HCT116 (cell line): ENCODE results near the gene CCDC91. TPM values are rescaled to one million over a fixed set of nuclear protein-coding genes. Genes with fewer than 3 reads are reported as not detected.

ENCODE experiments used
- ATAC-seq: fragments of 200-7000 bp; cut with Tn5 transposase; 2 replicates; pipeline ENCODE4 v1.9.1; 2020; ENCODE audit warnings: mild to moderate bottlenecking, moderate library complexity
- BruUV-seq: library from RNA; stranded (reverse); fragments of 400-500 nt; replicated peaks from 2 replicates; lab custom pipeline; 2021; lab: Mats Ljungman, UMichigan
- CTCF ChIA-PET: fragments of 300-600 bp; sonication (Branson Sonifier 250); formaldehyde crosslinking; loops from one replicate; lab custom pipeline; 2021; ENCODE audit warnings: antibody characterized with exemption; lab: Charles Lee
- POLR2A ChIA-PET: fragments of 300-600, 350-600 bp; sonication (Branson Sonifier 250); formaldehyde crosslinking; loops from one replicate; lab custom pipeline; 2021; ENCODE audit warnings: antibody characterized with exemption; lab: Charles Lee
- RAD21 ChIA-PET, 2 experiments: fragments of 300-600 bp; sonication (Branson Sonifier 250); formaldehyde crosslinking; loops; one replicate each; lab custom pipeline; 2023; ENCODE audit warnings: low total read pairs in 2 of 2; ENCODE audit not compliant: uncharacterized antibody in 2 of 2, unreplicated experiment in 2 of 2, low non-redundant PET in 1 of 2; lab: Charles Lee
- DNase-seq: peaks from one replicate; pipeline ENCODE4 v3.0.0-alpha.2; 2010; ENCODE audit warnings: low read depth, low spot score
- H2AFZ ChIP-seq: fragments of 200-600 bp; shearing (Covaris generic), sonication (generic); 2 replicates; pipeline ENCODE4 v1.6.1; 2017; ENCODE audit warnings: low read depth, mixed run types, mixed read lengths, antibody characterized with exemption, low read length; ENCODE audit not compliant: poor library complexity, severe bottlenecking
- H3K27ac ChIP-seq: 2 replicates; pipeline ENCODE4 v1.5.1; 2012; ENCODE audit warnings: low read depth, low read length
- H3K27me3 ChIP-seq: fragments of 200-600 bp; sonication (generic); 2 replicates; pipeline ENCODE4 v1.6.1; 2016; ENCODE audit warnings: mixed run types, low read length, mixed read lengths; ENCODE audit not compliant: insufficient read depth
- H3K36me3 ChIP-seq, 2 experiments: fragments of 200-500 bp in 1 of 2; fragments of 200-600 bp in 1 of 2; sonication (Bioruptor generic) in 1 of 2; sonication (generic) in 1 of 2; 2 replicates each; pipeline versions ENCODE4 v1.5.1 to v1.6.1; 2014 to 2016; ENCODE audit warnings: low read length in 2 of 2, inconsistent platforms in 1 of 2, mixed read lengths in 1 of 2, mixed run types in 1 of 2; ENCODE audit not compliant: insufficient read depth in 2 of 2, control insufficient read depth in 1 of 2
- H3K4me1 ChIP-seq, 2 experiments: fragments of 200-600 bp in 1 of 2; sonication (generic) in 1 of 2; 2 replicates each; pipeline versions ENCODE4 v1.5.1 to v1.6.1; 2012 to 2017; ENCODE audit warnings: low read length in 2 of 2, inconsistent platforms in 1 of 2, mild to moderate bottlenecking in 1 of 2, mixed read lengths in 1 of 2, mixed run types in 1 of 2, moderate library complexity in 1 of 2; ENCODE audit not compliant: insufficient read depth in 2 of 2, control insufficient read depth in 1 of 2
- H3K4me2 ChIP-seq: fragments of 200-600 bp; sonication (generic); 2 replicates; pipeline ENCODE4 v1.6.1; 2017; ENCODE audit warnings: mixed run types, low read length, mixed read lengths
- H3K4me3 ChIP-seq, 2 experiments: fragments of 200-600 bp in 1 of 2; sonication (generic) in 1 of 2; replicated peaks in 1 of 2; 2 replicates each; pipeline ENCODE4 v1.5.1; 2011 to 2016; ENCODE audit warnings: low read length in 2 of 2, control low read depth in 1 of 2, low read depth in 1 of 2, mild to moderate bottlenecking in 1 of 2, mixed read lengths in 1 of 2, mixed run types in 1 of 2
- H3K79me2 ChIP-seq: fragments of 200-600 bp; sonication (generic); 2 replicates; pipeline ENCODE4 v1.6.1; 2017; ENCODE audit warnings: mild to moderate bottlenecking, mixed run types, low read length, moderate library complexity, mixed read lengths; ENCODE audit not compliant: insufficient read depth
- H3K9ac ChIP-seq: fragments of 200-600 bp; sonication (generic); 2 replicates; pipeline ENCODE4 v1.6.1; 2016; ENCODE audit warnings: low read length, mixed read lengths
- H3K9me2 ChIP-seq: fragments of 200-600 bp; sonication (generic), shearing (Covaris generic); 2 replicates; pipeline ENCODE4 v1.6.1; 2017; ENCODE audit warnings: mixed run types, mild to moderate bottlenecking, moderate library complexity; ENCODE audit not compliant: insufficient read depth
- H3K9me3 ChIP-seq, 2 experiments: fragments of 200-500 bp in 1 of 2; fragments of 200-600 bp in 1 of 2; sonication (Bioruptor generic) in 1 of 2; sonication (generic) in 1 of 2; 2 replicates each; pipeline ENCODE4 v1.6.1; 2014 to 2017; ENCODE audit warnings: low read length in 2 of 2, mixed read lengths in 2 of 2, inconsistent platforms in 1 of 2, low read depth in 1 of 2, mild to moderate bottlenecking in 1 of 2, mixed run types in 1 of 2, moderate library complexity in 1 of 2; ENCODE audit not compliant: control insufficient read depth in 1 of 2, insufficient read depth in 1 of 2
- H4K20me1 ChIP-seq: fragments of 200-600 bp; sonication (generic), shearing (Covaris generic); 2 replicates; pipeline ENCODE4 v1.6.1; 2017; ENCODE audit warnings: mixed run types, mild to moderate bottlenecking, moderate library complexity; ENCODE audit not compliant: insufficient read depth
- CEBPB ChIP-seq: IDR thresholded peaks from 2 replicates; pipeline ENCODE4 v1.6.1; 2012; ENCODE audit warnings: low read depth
- EGR1 ChIP-seq: IDR thresholded peaks from 2 replicates; pipeline ENCODE4 v1.6.1; 2012; ENCODE audit warnings: low read depth
- ELF1 ChIP-seq: IDR thresholded peaks from 2 replicates; pipeline ENCODE4 v1.6.1; 2012; ENCODE audit warnings: low read depth, borderline replicate concordance
- EZH2 ChIP-seq: fragments of 200-600 bp; sonication (generic); IDR thresholded peaks from 2 replicates; pipeline ENCODE4 v1.6.1; 2017; ENCODE audit warnings: antibody characterized with exemption, mixed run types
- FOSL1 ChIP-seq: IDR thresholded peaks from 2 replicates; pipeline ENCODE4 v1.6.1; 2012; ENCODE audit warnings: low read depth
- JUND ChIP-seq: IDR thresholded peaks from 2 replicates; pipeline ENCODE4 v1.6.1; 2012
- POLR2A ChIP-seq: IDR thresholded peaks from 2 replicates; pipeline ENCODE4 v1.7.0; 2011; ENCODE audit warnings: borderline replicate concordance; ENCODE audit not compliant: insufficient read depth, insufficient read length; ENCODE audit errors: extremely low read depth
- POLR2AphosphoS5 ChIP-seq: IDR thresholded peaks from 2 replicates; pipeline ENCODE4 v1.6.1; 2011; ENCODE audit warnings: mild to moderate bottlenecking, low read depth, low read length, moderate library complexity
- REST ChIP-seq: IDR thresholded peaks from 2 replicates; pipeline ENCODE4 v1.6.1; 2012; ENCODE audit warnings: low read depth
- SIN3A ChIP-seq: IDR thresholded peaks from 2 replicates; pipeline ENCODE4 v1.6.1; 2012; ENCODE audit warnings: low read depth
- SP1 ChIP-seq: IDR thresholded peaks from 2 replicates; pipeline ENCODE4 v1.6.1; 2012; ENCODE audit warnings: low read depth
- SRF ChIP-seq: IDR thresholded peaks from 2 replicates; pipeline ENCODE4 v1.6.1; 2012; ENCODE audit warnings: low read depth
- TCF7L2 ChIP-seq: IDR thresholded peaks from 2 replicates; pipeline ENCODE4 v1.7.0; 2011; ENCODE audit warnings: borderline replicate concordance, inconsistent platforms; ENCODE audit not compliant: insufficient read depth, insufficient read length; ENCODE audit errors: extremely low read depth
- YY1 ChIP-seq: IDR thresholded peaks from 2 replicates; pipeline ENCODE4 v1.6.1; 2011; ENCODE audit warnings: low read length, low read depth, moderate library complexity, mild to moderate bottlenecking; ENCODE audit not compliant: insufficient replicate concordance; ENCODE audit errors: extremely low read depth
- ZFX ChIP-seq: fragments of 450-650 bp; IDR thresholded peaks from 2 replicates; pipeline ENCODE4 v1.6.1; 2017
- ZNF274 ChIP-seq: fragments of 200-500 bp; sonication (Bioruptor generic); IDR thresholded peaks from 2 replicates; pipeline ENCODE4 v1.6.1; 2014; ENCODE audit warnings: mild to moderate bottlenecking, low read depth, low read length, inconsistent platforms
- intact Hi-C: fragments of 100-400 bp; cut with micrococcal nuclease; formaldehyde crosslinking; loops from 2 replicates; pipeline ENCODE4 v1.10.0; 2022
- total RNA-seq: library from RNA; stranded (reverse); gene quantifications from one replicate; pipeline ENCODE4 v1.2.1, GENCODE V29; 2021; ENCODE audit not compliant: unreplicated experiment
- TF ChIP-seq, protein P1 (sequence below): IDR thresholded peaks from 2 replicates; pipeline ENCODE4 v1.6.1; 2011; ENCODE audit warnings: mild to moderate bottlenecking, low read length, moderate library complexity; ENCODE audit not compliant: insufficient replicate concordance; ENCODE audit errors: extremely low read depth
- TF ChIP-seq, protein P2 (sequence below): IDR thresholded peaks from 2 replicates; pipeline ENCODE4 v1.6.1; 2012
- TF ChIP-seq, protein P3 (sequence below), 3 experiments: fragments of 200-600 bp in 1 of 3; sonication (generic) in 1 of 3; IDR thresholded peaks in 2 of 3; conservative IDR thresholded peaks in 1 of 3; 2 replicates each; pipeline ENCODE4 v1.5.1; 2012 to 2017; ENCODE audit warnings: low read depth in 2 of 3, low read length in 2 of 3, antibody characterized with exemption in 1 of 3, borderline replicate concordance in 1 of 3, control low read depth in 1 of 3, mild to moderate bottlenecking in 1 of 3, mixed read lengths in 1 of 3, mixed run types in 1 of 3, moderate library complexity in 1 of 3; ENCODE audit not compliant: insufficient read depth in 1 of 3

Gene CCDC91
- total RNA-seq, 1 experiment from 2014 or later, result 18.1 TPM

DNA sequence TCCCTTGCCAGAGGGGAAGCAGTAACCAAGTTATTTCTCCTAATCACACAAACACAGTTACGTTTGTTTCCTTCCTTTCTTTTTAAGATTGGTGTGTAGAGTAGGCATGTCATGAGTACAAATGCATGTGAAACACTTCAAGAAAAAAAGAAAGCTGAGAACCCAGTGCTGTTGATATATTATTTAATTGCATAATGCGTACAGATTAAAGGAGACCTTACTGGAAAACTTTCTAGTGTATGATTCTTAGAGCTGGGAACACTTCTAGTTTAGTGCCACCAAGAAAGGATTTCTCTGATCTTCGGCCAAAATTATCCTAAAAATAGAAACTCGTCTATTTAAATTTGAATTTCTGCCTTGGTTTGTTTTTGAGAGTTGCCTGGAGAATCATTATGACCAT, 365.5 kb downstream of the CCDC91 start:
- Histone ChIP-seq H3K4me3 (no peak overlapping the region), H3K4me1 (peaks cover 8 to 9% of the 10 kb centered on the region in 2 experiments), H3K9ac (no peak overlapping the region), H3K27me3 (no peaks in the 10 kb centered on the region), H3K9me3 (no peaks in the 10 kb centered on the region), H3K36me3 (no peaks in the 10 kb centered on the region), H3K4me2 (no peak overlapping the region), H3K79me2 (no peaks in the 10 kb centered on the region), H2AFZ (no peak overlapping the region), H3K27ac (no peak overlapping the region), H3K9me2 (no peaks in the 10 kb centered on the region), H4K20me1 (no peaks in the 10 kb centered on the region)
- POLR2A ChIA-PET, result no interaction called here
- intact Hi-C loops, result no loop called here
- DNase-seq (no peak), ATAC-seq (no peak)
- RAD21 ChIA-PET, result no interaction called here
- CTCF ChIA-PET, result no interaction called here
- TF ChIP-seq ELF1 (no peak), POLR2A (no peak), POLR2AphosphoS5 (no peak), TCF7L2 (no peak), CEBPB (no peak), ZFX (no peak), SRF (no peak), SP1 (no peak), JUND (no peak), EZH2 (no peak), YY1 (no peak), REST (no peak), FOSL1 (no peak), SIN3A (no peak), EGR1 (no peak), ZNF274 (no peak)
- TF ChIP-seq, protein P1, sequence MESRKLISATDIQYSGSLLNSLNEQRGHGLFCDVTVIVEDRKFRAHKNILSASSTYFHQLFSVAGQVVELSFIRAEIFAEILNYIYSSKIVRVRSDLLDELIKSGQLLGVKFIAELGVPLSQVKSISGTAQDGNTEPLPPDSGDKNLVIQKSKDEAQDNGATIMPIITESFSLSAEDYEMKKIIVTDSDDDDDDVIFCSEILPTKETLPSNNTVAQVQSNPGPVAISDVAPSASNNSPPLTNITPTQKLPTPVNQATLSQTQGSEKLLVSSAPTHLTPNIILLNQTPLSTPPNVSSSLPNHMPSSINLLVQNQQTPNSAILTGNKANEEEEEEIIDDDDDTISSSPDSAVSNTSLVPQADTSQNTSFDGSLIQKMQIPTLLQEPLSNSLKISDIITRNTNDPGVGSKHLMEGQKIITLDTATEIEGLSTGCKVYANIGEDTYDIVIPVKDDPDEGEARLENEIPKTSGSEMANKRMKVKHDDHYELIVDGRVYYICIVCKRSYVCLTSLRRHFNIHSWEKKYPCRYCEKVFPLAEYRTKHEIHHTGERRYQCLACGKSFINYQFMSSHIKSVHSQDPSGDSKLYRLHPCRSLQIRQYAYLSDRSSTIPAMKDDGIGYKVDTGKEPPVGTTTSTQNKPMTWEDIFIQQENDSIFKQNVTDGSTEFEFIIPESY, result no peak
- TF ChIP-seq, protein P2, sequence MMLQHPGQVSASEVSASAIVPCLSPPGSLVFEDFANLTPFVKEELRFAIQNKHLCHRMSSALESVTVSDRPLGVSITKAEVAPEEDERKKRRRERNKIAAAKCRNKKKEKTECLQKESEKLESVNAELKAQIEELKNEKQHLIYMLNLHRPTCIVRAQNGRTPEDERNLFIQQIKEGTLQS, result no peak
- TF ChIP-seq, protein P3, sequence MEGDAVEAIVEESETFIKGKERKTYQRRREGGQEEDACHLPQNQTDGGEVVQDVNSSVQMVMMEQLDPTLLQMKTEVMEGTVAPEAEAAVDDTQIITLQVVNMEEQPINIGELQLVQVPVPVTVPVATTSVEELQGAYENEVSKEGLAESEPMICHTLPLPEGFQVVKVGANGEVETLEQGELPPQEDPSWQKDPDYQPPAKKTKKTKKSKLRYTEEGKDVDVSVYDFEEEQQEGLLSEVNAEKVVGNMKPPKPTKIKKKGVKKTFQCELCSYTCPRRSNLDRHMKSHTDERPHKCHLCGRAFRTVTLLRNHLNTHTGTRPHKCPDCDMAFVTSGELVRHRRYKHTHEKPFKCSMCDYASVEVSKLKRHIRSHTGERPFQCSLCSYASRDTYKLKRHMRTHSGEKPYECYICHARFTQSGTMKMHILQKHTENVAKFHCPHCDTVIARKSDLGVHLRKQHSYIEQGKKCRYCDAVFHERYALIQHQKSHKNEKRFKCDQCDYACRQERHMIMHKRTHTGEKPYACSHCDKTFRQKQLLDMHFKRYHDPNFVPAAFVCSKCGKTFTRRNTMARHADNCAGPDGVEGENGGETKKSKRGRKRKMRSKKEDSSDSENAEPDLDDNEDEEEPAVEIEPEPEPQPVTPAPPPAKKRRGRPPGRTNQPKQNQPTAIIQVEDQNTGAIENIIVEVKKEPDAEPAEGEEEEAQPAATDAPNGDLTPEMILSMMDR (IDR thresholded peaks at IDR 0.05 in 2 of 3, conservative IDR thresholded peaks at IDR 0.05 in 1 of 3; ENCODE audit: borderline replicate concordance in 1 of 3, insufficient read depth in 1 of 3, low read depth in 2 of 3, low read length in 2 of 3), result no peak
- no TSS peak for BruUV-seq
